Measurements from ENCODE around the gene MYL4.
"Not testable (repeated sequence)": the region's sequence is repeated elsewhere in the genome, so short reads cannot be mapped to it uniquely, and the experiment has no call there.

- TF ChIP-seq CTCF (IDR thresholded peaks at IDR 0.05; ENCODE audit: control extremely low read depth in 1 of 3, insufficient read depth in 1 of 3, low read depth in 1 of 3, low read length in 3 of 3); JUND (IDR thresholded peaks at IDR 0.05; ENCODE audit: low read length); POLR2AphosphoS5 (IDR thresholded peaks at IDR 0.05; ENCODE audit: low read depth, low read length); BCL11A (IDR thresholded peaks at IDR 0.05; ENCODE audit: low read depth in 2 of 2, low read length in 2 of 2); EZH2 (IDR thresholded peaks at IDR 0.05; ENCODE audit: low read depth, low read length, severe bottlenecking); TBP (IDR thresholded peaks at IDR 0.05; ENCODE audit: low read depth, low read length); EP300 (IDR thresholded peaks at IDR 0.05; ENCODE audit: borderline replicate concordance in 1 of 2, low read depth in 2 of 2, low read length in 2 of 2); CHD2 (IDR thresholded peaks at IDR 0.05; ENCODE audit: low read length); POLR2A (IDR thresholded peaks at IDR 0.05; ENCODE audit: control extremely low read depth in 1 of 2, low read depth in 2 of 2, low read length in 2 of 2); SUZ12 (IDR thresholded peaks at IDR 0.05; ENCODE audit: low read length); CTBP2 (IDR thresholded peaks at IDR 0.05; ENCODE audit: borderline replicate concordance, insufficient read depth, insufficient read length, low read length); EGR1 (IDR thresholded peaks at IDR 0.05; ENCODE audit: borderline replicate concordance, low read depth, low read length): not testable (repeated sequence)
Measured at GRCh38 chr17:47166854-47167253, 42.3 kb upstream of the MYL4 start.
